Testis (tissue), 2 donors: ENCODE results near the gene PTPRS.

Source experiments
- CTCF ChIP-seq, 3 experiments: fragments of 450-650 bp in 2 of 3; fragments of 200-600 bp in 1 of 3; sonication (generic) in 1 of 3; IDR thresholded peaks; one replicate each; pipeline ENCODE4 v1.5.1; 2016 to 2019; ENCODE audit warnings: antibody characterized with exemption in 3 of 3, mild to moderate bottlenecking in 2 of 3, moderate library complexity in 1 of 3
- POLR2A ChIP-seq: fragments of 450-650 bp; IDR thresholded peaks from one replicate; pipeline ENCODE4 v1.6.1; 2017; ENCODE audit warnings: antibody characterized with exemption, mild to moderate bottlenecking, moderate library complexity

DNA sequence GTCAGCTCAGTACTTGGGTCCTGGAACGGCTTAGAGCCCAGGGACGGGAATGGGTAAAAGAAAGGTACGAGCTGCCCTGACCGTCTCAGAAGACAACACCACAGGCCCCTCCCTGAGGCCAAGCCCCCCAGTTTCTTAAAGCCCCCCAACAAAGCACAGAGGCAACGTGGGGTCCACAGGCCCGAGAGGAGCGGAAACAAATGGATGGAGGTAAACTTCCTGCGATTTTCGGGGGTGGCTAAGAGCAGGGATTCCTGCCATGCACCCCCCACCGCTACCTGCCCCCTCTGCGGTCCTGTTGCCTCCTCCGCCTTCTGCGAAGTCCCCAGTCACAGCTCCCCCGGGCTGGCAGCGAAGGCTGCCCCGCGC lies 48.2 kb downstream of the PTPRS start:
- TF ChIP-seq POLR2A (no peak), CTCF (IDR thresholded peaks at IDR 0.05) (no peak)
